ENCODE measurements around the gene PLEKHA6.

Gene PLEKHA6

GRCh38 chr1:204232526-204232925, 127.2 kb downstream of the PLEKHA6 start:
- DNase-seq: peak; percentile 28
- Histone ChIP-seq H2AK5ac (ENCODE audit: low read length, severe bottlenecking) (no peak overlapping the region), H3K14ac (ENCODE audit: low read length in 2 of 2) (no peak overlapping the region), H3K4me3 (ENCODE audit: insufficient read depth in 1 of 2, low read depth in 1 of 2, low read length in 2 of 2) (no peak overlapping the region), H3K4me2 (ENCODE audit: low read length, poor library complexity, severe bottlenecking) (no peak overlapping the region), H3K23ac (ENCODE audit: low read length in 2 of 2) (no peak overlapping the region), H4K91ac (ENCODE audit: low read length) (no peak overlapping the region), H3K27ac (ENCODE audit: low read length, poor library complexity, severe bottlenecking) (no peak overlapping the region), H3K79me1 (replicated peaks; ENCODE audit: low read length, poor library complexity, severe bottlenecking) (no peaks in the 10 kb centered on the region), H2BK12ac (ENCODE audit: low read length in 2 of 2) (no peak overlapping the region), H3K4ac (ENCODE audit: low read depth in 1 of 2, low read length in 2 of 2) (no peak overlapping the region), H2AFZ (ENCODE audit: low read depth, low read length) (no peak overlapping the region), H2BK5ac (ENCODE audit: low read depth, low read length, poor library complexity, severe bottlenecking) (no peak overlapping the region), H2BK120ac (ENCODE audit: low read depth, low read length) (no peak overlapping the region), H3K27me3 (ENCODE audit: control insufficient read depth in 1 of 2, insufficient read depth in 1 of 2, low read length in 2 of 2) (peaks cover 0 to 21% of the 10 kb centered on the region in 2 experiments), H3K9me3 (ENCODE audit: control insufficient read depth, low read length) (peaks cover 15% of the 10 kb centered on the region), H4K8ac (ENCODE audit: low read length) (no peak overlapping the region), H2BK15ac (ENCODE audit: low read depth, poor library complexity, severe bottlenecking) (no peak overlapping the region), H3K36me3 (ENCODE audit: control insufficient read depth in 1 of 2, insufficient read depth in 2 of 2, low read depth in 1 of 2, low read length in 2 of 2) (no peaks in the 10 kb centered on the region), H3K9ac (ENCODE audit: low read length) (no peak overlapping the region), H3K4me1 (ENCODE audit: control insufficient read depth, insufficient read depth, low read depth, low read length) (no peaks in the 10 kb centered on the region), H3K18ac (ENCODE audit: low read depth in 1 of 2, low read length in 2 of 2) (no peak overlapping the region)

GRCh38 chr1:204230211-204230610, 129.5 kb downstream of the PLEKHA6 start:
- Histone ChIP-seq H3K23ac (ENCODE audit: low read length in 2 of 2) (no peak overlapping the region), H3K79me1 (replicated peaks; ENCODE audit: low read length, poor library complexity, severe bottlenecking) (no peaks in the 10 kb centered on the region), H2BK5ac (ENCODE audit: low read depth, low read length, poor library complexity, severe bottlenecking) (no peak overlapping the region), H3K14ac (ENCODE audit: low read length in 2 of 2) (no peak overlapping the region), H2AFZ (ENCODE audit: low read depth, low read length) (no peak overlapping the region), H3K27me3 (ENCODE audit: control insufficient read depth in 1 of 2, insufficient read depth in 1 of 2, low read length in 2 of 2) (peaks cover 0 to 18% of the 10 kb centered on the region in 2 experiments), H4K8ac (ENCODE audit: low read length) (no peak overlapping the region), H3K9ac (ENCODE audit: low read length) (no peak overlapping the region), H3K4ac (ENCODE audit: low read depth in 1 of 2, low read length in 2 of 2) (no peak overlapping the region), H3K4me1 (ENCODE audit: control insufficient read depth, insufficient read depth, low read depth, low read length) (peaks cover 3% of the 10 kb centered on the region), H3K9me3 (ENCODE audit: control insufficient read depth, low read length) (peaks cover 7% of the 10 kb centered on the region), H3K4me3 (ENCODE audit: insufficient read depth in 1 of 2, low read depth in 1 of 2, low read length in 2 of 2) (no peak overlapping the region), H2BK120ac (ENCODE audit: low read depth, low read length) (no peak overlapping the region), H3K36me3 (ENCODE audit: control insufficient read depth in 1 of 2, insufficient read depth in 2 of 2, low read depth in 1 of 2, low read length in 2 of 2) (no peaks in the 10 kb centered on the region), H3K4me2 (ENCODE audit: low read length, poor library complexity, severe bottlenecking) (no peak overlapping the region), H4K91ac (ENCODE audit: low read length) (no peak overlapping the region), H2BK15ac (ENCODE audit: low read depth, poor library complexity, severe bottlenecking) (no peak overlapping the region), H3K18ac (ENCODE audit: low read depth in 1 of 2, low read length in 2 of 2) (no peak overlapping the region), H2BK12ac (ENCODE audit: low read length in 2 of 2) (no peak overlapping the region), H2AK5ac (ENCODE audit: low read length, severe bottlenecking) (no peak overlapping the region), H3K27ac (ENCODE audit: low read length, poor library complexity, severe bottlenecking) (no peak overlapping the region)
- 94% methylated on average over 14 of the region's 14 CpGs for WGBS
- no peak for DNase-seq

- Histone ChIP-seq H3K36me3 (ENCODE audit: control insufficient read depth in 1 of 2, insufficient read depth in 2 of 2, low read depth in 1 of 2, low read length in 2 of 2) (no peaks in the 10 kb centered on the region), H3K4me1 (ENCODE audit: control insufficient read depth, insufficient read depth, low read depth, low read length) (peaks cover 3% of the 10 kb centered on the region), H2BK120ac (ENCODE audit: low read depth, low read length) (no peak overlapping the region), H3K79me1 (replicated peaks; ENCODE audit: low read length, poor library complexity, severe bottlenecking) (no peaks in the 10 kb centered on the region), H2BK12ac (ENCODE audit: low read length in 2 of 2) (no peak overlapping the region), H3K4ac (ENCODE audit: low read depth in 1 of 2, low read length in 2 of 2) (no peak overlapping the region), H3K4me2 (ENCODE audit: low read length, poor library complexity, severe bottlenecking) (no peak overlapping the region), H2AFZ (ENCODE audit: low read depth, low read length) (no peak overlapping the region), H2BK15ac (ENCODE audit: low read depth, poor library complexity, severe bottlenecking) (no peak overlapping the region), H3K14ac (ENCODE audit: low read length in 2 of 2) (peak overlapping the region in 1 of 2 experiments; percentile 63), H2AK5ac (ENCODE audit: low read length, severe bottlenecking) (no peak overlapping the region), H3K9me3 (ENCODE audit: control insufficient read depth, low read length) (peaks cover 7% of the 10 kb centered on the region), H3K27ac (ENCODE audit: low read length, poor library complexity, severe bottlenecking) (no peak overlapping the region), H3K18ac (ENCODE audit: low read depth in 1 of 2, low read length in 2 of 2) (no peak overlapping the region), H3K23ac (ENCODE audit: low read length in 2 of 2) (no peak overlapping the region), H3K4me3 (ENCODE audit: insufficient read depth in 1 of 2, low read depth in 1 of 2, low read length in 2 of 2) (no peak overlapping the region), H4K91ac (ENCODE audit: low read length) (no peak overlapping the region), H2BK5ac (ENCODE audit: low read depth, low read length, poor library complexity, severe bottlenecking) (no peak overlapping the region), H4K8ac (ENCODE audit: low read length) (no peak overlapping the region), H3K27me3 (ENCODE audit: control insufficient read depth in 1 of 2, insufficient read depth in 1 of 2, low read length in 2 of 2) (peaks cover 0 to 18% of the 10 kb centered on the region in 2 experiments), H3K9ac (ENCODE audit: low read length) (no peak overlapping the region)
- no peak for DNase-seq
- WGBS: 94% methylated on average over 13 of the region's 13 CpGs
These were observed 130.8 kb downstream of the PLEKHA6 start for GRCh38 chr1:204228896-204229295.

GRCh38 chr1:204227996-204228785, 131.5 kb downstream of the PLEKHA6 start:
- Histone ChIP-seq H3K18ac (ENCODE audit: low read depth in 1 of 2, low read length in 2 of 2) (no peak overlapping the region), H4K8ac (ENCODE audit: low read length) (no peak overlapping the region), H3K4ac (ENCODE audit: low read depth in 1 of 2, low read length in 2 of 2) (no peak overlapping the region), H3K9me3 (ENCODE audit: control insufficient read depth, low read length) (peaks cover 7% of the 10 kb centered on the region), H3K14ac (ENCODE audit: low read length in 2 of 2) (no peak overlapping the region), H2AFZ (ENCODE audit: low read depth, low read length) (no peak overlapping the region), H3K27ac (ENCODE audit: low read length, poor library complexity, severe bottlenecking) (no peak overlapping the region), H2AK5ac (ENCODE audit: low read length, severe bottlenecking) (no peak overlapping the region), H3K36me3 (ENCODE audit: control insufficient read depth in 1 of 2, insufficient read depth in 2 of 2, low read depth in 1 of 2, low read length in 2 of 2) (no peaks in the 10 kb centered on the region), H3K4me3 (ENCODE audit: insufficient read depth in 1 of 2, low read depth in 1 of 2, low read length in 2 of 2) (no peak overlapping the region), H2BK120ac (ENCODE audit: low read depth, low read length) (no peak overlapping the region), H3K23ac (ENCODE audit: low read length in 2 of 2) (no peak overlapping the region), H2BK12ac (ENCODE audit: low read length in 2 of 2) (no peak overlapping the region), H3K4me2 (ENCODE audit: low read length, poor library complexity, severe bottlenecking) (no peak overlapping the region), H4K91ac (ENCODE audit: low read length) (no peak overlapping the region), H2BK15ac (ENCODE audit: low read depth, poor library complexity, severe bottlenecking) (no peak overlapping the region), H3K4me1 (ENCODE audit: control insufficient read depth, insufficient read depth, low read depth, low read length) (peaks cover 3% of the 10 kb centered on the region), H3K9ac (ENCODE audit: low read length) (no peak overlapping the region), H2BK5ac (ENCODE audit: low read depth, low read length, poor library complexity, severe bottlenecking) (no peak overlapping the region), H3K79me1 (replicated peaks; ENCODE audit: low read length, poor library complexity, severe bottlenecking) (no peaks in the 10 kb centered on the region), H3K27me3 (ENCODE audit: control insufficient read depth in 1 of 2, insufficient read depth in 1 of 2, low read length in 2 of 2) (peaks cover 0 to 18% of the 10 kb centered on the region in 2 experiments)
- DNase-seq: no peak
- 87% methylated on average over 20 of the region's 20 CpGs for WGBS

All from mesenchymal stem cell (in vitro differentiated cells and primary cell).